Stimulated activated CD8-positive, alpha-beta memory T cell treated with anti-CD3 and anti-CD28 coated beads, Interleukin-12 subunit alpha, Interleukin-12 subunit beta, amount 100 ng/mL, for 1 hour (primary cell): ENCODE results near the gene SLC12A4.
"Not testable (repeated sequence)": the region's sequence is repeated elsewhere in the genome, so short reads cannot be mapped to it uniquely, and the experiment has no call there.

Experiments used
- DNase-seq: peaks from one replicate; pipeline ENCODE4 v3.0.0-alpha.2; 2020; ENCODE audit warnings: low read depth

SLC12A4 gene

DNA sequence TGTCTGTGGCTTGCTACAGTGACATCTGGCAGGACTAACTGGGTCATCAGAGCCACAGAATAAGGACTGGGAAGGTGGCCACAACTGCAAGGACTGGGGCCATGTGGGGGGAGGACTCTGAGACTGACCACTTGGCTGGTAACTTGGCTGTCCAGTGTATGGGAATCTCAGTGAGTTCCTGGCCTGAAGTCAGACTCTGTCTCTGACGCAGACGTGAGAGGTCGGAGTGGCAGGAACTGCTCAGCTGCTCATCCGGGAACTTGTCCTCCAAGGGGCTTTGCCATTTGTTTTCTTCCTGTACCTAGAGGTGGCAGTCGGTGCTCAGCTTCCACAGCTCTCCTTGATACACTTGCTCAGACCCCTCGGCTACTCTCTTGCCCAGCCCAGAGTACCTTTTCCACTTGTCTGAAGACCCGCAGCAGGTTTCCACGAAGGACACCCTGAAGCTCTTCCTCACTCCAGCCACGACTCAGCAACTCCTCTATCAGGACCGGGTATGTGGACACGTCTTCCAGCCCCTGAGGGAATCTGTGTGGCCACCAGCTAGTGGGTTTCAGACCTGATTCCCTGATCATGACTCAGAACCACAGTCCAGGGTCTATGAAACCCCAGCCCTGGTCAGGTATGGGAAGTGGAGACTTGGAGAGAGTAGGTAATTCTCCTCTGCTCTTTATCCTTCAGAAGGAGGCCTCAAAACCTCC is 19.2 kb upstream of the SLC12A4 start:
- DNase-seq: no peak

DNA sequence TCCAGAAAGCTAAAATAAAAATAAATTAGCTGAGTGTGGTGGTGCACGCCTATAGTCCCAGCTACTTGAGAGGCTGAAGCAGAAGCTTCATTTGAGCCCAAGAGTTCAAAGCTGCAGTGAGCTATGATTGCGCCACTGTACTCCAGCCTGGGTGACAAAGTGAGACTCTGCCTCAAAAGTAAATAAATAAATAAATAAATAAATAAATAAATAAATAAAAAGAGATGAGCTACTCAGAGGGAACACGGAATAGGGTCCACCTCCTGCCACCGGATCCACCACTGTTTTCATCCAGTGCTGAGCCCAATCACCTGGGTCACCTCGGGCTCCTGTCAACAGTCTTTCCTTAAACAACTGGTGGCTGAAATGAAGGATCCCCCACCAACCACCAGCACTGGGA is 18.5 kb upstream of the SLC12A4 start:
- DNase-seq: no peak

DNA sequence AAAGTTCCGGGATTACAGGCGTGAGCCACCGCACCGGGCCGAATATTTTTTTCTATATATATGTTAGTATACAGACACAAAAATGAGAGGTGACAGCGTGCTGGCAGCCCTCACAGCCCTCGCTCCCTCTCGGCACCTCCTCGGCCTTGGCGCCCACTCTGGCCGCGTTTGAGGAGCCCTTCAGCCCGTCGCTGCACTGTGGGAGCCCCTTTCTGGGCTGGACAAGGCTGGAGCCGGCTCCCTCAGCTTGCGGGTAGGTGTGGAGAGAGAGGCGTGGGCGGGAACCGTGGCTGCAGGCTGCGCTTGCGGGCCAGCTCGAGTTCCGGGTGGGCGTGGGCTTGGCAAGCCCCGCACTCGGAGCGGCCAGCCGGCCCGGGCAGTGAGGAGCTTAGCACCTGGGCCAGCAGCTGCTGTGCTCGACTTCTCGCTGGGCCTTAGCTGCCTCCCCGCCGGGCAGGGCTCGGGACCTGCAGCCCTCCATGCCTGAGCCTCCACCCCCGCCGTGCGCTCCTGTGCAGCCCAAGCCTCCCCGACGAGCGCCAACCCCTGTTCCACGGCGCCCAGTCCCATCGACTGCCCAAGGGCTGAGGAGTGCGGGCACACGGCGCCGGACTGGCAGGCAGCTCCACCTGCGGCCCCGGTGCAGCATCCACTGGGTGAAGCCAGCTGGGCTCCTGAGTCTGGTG is 13.7 kb upstream of the SLC12A4 start:
- DNase-seq: no peak

DNA sequence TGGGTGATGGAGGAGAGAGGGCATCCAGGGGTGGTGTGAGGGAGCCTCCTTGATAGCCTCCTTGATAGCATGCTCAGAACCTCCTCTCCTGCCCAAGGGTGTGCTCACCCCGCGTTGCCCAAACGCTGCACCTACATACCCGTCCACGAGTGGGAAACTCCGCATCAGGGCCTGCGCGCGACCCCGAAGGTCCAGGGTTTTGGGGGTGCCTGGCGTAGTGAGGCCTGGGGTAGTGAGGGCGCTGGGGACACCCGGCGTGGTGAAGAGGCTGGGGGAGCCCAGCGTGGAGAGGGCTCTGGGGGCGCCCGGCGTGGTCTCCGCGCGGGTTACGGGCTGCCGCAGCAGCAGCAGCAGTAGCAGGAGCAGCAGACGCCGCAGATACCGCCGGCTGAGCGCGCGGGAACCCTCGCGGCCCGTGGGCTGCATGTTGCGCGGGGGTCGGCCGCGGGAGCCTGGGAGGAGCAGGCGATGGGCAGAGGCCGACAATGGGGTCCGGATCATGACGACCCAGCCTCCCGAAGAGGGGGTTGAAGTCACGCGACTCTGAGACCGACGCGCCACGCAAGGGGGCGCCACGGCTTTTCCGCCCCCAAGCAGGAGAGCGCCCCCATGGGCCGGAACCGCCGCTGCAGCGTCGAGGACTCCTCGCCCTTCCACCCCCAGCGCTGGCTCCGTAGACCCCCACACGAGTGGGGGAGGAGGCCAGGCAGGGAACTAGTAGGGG is 11.7 kb upstream of the SLC12A4 start, which contains the start of gene DPEP3:
DPEP3 (minus strand) TSS at position 545 of the 724 bp plus-strand sequence; CDS start at position 426, 119 bp downstream.
- no peak for DNase-seq

DNA sequence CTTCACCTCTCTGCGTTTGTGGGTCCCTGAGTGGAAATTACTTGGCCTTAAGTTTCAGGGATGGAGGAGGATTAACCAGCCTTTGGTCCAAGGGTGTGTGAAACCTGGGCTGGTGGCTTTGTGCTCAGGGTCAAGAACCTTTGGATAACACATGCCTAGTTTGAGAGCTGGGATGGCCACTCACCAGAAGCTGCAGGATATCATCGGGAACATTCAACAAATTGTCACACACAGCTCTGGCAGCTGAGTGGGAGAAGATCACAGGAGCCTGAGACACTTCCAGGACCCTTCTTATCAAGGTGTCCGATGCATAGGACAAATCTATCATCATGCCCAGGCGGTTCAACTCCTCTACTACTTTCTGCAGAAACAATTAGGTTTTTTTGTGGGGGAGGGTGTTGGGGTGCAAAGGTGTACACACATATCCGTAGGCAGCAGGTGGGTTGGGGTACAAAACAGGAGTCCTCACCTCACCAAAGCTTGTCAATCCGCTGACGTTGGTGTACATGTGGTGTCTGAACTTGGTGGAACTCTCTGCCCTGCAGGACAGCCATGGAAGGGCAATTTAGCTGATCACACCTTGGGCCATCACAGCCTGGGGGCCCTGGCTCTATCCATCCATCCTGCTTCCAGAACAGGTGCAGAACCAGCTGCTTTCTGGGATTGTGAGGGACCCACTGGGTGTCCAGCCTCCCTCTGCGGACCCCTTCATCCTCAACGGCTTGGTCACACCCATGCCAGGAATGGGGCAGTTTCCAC is 9.2 kb upstream of the SLC12A4 start:
- DNase-seq: no peak

DNA sequence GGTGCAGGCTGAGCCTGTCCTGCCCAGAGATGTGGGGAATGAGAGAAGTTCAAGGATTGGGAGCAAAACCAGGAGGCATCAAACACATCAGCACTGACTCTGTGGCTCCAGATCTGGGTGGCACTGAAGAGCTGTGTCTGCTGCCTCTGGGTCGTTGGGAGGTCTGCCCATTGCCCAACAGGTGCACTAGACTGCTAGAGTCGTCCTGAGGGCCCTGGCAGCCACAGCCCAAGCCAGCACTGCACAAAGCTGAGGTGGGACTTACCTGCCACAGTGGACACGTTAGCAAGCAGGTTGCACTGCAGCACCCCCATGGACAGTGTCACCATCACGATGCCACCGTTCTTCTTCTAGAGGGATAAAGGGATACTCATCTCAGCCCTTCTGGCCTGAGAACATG is 8.6 kb upstream of the SLC12A4 start:
- no peak for DNase-seq

DNA sequence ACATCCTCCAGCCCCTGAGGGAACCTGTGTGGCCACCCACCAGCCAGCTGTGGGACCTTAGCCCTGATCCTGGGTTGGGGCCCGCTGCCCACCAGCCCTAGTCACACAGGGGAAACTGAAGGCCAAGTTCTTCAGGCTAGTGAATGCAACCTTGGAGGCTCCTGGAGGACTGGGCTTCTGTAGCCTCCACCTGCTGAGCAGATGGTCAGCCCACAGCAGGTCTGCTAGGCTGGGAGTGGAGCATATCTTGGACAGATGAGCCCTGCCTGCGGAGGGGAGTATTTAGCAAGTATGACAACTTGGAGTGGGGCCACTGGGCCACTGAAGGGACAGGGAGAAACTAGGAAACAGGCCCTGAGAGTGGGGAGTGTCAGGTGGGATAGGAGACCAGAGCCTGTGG is 7.8 kb upstream of the SLC12A4 start:
- DNase-seq: no peak

DNA sequence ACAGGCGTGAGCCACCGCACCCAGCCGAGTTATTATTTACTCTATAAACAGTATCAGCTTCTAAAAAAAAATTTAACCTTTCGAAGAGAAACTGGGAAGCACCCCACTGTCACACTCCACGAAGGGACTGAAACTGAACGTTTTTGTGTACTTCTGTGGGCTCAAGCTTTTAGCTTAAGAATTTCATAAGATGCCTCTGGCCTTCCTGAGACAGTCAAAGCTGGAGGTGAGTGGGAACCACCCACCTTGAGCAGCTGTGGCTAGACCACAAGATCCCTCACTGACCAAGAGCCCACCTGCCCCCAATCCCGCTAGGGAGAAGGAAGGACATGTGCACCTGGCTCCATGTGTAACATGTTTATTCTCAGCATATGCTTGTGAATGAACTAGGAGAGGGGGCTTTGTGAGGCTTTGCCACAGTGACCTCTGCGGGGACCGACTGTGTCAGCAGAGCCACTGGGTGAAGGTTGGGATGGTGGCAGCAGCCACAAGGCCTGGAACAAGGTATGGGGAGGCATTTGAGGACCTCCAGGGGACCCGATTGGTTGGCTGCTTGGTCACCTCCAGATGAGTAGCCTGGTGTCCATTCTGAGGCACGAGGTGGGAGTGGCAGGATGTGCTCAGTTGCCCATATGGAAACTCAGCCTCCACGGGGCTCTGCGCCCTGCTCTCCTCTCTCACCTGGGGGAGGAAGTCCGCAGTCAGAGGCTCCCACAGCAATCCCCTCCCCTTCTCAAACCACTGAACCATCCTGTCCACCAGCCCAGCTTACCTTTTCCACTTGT is 7.1 kb upstream of the SLC12A4 start:
- no peak for DNase-seq

DNA sequence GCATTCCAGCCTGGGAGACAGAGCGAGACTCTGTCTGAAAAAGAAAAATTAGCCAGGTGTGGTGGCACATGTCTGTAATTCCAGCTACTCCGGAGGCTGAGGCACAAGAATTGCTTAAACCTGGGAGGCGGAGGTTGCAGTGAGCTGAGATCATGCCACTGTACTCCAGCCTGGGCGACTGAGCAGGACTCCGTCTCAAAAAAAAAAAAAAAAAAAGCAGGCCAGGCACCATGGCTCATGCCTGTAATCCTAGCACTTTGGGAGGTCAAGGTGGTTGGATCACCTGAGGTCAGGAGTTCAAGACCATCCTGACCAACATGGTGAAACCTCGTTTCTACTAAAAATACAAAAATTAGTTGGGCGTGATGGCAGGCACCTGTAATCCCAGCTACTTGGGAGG is 3.8 kb upstream of the SLC12A4 start:
- not testable (repeated sequence) for DNase-seq

DNA sequence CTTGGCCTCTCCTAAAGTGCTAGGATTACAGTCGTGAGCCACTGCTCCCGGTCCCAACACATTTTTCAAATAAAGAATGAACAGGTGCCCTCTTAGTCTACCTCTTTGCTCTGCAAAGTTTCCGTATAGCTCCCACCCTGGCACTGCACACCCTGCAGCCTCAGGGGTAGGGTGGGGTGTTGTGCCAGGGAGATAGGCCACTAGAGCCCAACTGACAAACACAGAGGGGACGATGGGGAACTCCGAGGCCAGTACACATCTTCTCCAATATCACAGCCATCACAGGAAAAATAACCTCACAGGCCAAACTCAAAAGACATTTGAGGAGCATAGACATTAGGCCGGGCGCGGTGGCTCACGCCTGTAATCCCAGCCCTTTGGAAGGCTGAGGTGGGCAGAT is 2.7 kb upstream of the SLC12A4 start:
- no peak for DNase-seq

DNA sequence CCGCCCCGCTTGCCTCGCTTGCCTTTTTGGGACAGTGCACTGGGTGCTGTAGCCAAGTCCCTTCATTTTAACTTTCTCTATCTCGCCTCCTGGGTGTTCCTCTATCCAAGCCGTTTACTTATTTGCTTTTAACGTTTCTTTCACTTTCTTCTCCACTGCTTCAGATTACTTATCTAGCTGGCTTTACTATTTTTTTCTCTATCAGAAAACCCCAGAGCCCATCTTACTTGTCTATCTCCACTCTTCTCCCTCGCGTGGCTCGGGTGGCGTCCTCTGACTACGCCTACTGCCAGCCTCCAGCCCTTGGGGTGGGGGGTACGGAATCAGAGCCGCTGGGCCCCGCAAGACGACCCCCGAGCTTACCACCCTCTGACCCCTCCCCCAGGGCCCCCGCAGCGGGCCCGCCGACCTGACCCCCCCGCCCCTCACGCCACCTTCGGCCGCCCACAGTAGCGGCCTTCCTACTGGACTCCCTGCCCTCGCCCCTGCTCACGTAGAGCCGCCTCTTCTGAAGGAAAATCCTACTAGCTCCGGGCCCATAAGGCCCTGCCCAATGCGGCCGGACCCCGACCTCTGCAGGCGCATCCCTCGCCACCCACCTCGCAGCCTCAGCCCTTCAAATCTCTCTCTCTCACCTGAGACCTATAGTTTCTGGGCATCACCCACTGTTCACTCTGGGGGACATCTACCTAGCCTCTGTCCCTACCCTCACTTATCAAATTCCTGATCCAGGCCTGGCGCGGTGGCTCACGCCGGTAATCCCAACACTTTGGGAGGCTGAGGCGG is 1.0 kb upstream of the SLC12A4 start:
- no peak for DNase-seq

DNA sequence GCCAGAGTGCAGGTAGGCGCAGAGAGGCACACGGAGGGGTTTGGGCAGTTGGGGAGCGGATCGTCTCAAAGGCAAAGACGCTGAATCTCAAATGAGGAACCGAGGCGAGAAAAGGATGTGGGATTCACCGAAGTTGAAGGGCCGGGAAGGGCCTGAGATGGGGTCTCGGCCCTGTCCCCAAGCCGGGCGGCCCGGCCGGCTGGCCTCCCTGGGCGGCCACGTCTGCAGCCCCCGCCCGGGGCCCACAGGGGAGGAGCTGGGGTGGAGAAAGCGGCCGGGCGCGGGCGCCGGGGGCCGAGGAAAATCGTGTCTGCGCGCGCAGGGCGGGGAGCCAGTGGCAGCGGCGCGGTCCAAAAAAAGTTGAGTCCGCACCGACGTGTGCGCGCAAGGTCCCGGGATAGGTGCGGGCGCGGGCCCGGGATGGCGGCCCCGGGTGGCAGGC is 458 bp downstream of the SLC12A4 start:
- no peak for DNase-seq

DNA sequence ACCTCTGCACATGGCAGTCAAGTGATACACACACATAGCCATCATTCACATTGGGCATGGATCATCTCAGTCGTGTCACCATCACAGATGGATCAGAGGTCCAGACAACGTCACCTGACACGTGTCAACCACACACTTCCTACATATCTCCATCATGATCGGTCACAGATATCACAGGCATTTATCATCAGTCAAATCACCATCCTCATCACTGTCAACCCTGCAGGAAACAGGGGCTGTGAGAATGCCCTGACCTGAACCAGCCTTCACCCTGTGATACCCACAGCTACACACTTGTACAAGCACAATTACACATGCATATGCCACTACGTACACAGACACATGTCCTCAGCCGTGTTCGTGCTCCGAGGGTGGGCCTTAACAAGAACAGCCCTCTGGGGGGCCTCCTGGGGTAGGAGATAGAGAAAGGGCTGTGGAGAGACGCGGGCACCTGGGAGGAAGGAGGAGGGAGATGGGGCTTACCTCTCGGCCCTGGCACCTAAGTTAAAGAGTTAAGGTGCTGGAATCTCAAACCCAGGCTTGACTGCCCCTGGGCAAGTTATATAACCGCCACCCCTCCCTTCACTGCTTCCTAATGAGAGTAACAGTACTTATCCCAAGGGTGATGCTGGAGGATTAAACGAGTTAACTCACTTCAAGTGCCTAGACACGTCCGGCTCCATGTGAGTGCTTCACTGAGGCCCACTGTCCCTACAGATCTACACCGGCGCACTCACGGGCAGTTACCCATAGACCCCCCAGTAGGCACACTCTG is 1.1 kb downstream of the SLC12A4 start:
- no peak for DNase-seq

DNA sequence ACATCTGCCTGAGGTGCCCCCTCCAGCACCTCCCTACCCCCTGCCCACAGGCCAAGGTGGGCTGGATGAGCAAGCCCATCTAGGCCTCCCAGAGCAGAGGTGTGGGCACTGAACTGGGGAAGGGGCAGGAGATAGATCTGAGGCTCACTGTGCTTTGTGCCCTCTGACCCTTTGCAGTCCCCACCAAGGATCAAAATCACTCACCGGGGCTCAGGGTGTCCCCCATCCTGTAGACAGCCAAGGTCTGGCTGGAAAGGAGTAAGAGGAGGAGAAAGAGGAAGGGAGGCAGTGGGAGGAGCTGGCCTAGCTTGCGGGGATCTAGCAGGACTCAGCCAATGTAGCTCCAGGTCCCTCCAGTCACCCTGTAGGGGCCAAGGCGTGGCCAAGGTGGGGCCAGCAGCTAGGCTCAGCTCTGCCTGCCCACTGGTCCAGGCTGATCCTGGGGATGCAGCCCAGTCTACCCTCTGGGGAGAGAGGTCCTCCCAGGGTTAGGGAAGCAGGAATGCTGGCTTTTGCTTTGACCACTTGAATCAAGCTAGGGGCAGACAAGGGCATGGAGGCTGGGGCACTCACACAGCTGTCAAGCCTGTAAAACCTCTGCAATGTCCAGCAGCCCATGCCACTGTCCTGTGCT is 1.8 kb downstream of the SLC12A4 start:
- no peak for DNase-seq

DNA sequence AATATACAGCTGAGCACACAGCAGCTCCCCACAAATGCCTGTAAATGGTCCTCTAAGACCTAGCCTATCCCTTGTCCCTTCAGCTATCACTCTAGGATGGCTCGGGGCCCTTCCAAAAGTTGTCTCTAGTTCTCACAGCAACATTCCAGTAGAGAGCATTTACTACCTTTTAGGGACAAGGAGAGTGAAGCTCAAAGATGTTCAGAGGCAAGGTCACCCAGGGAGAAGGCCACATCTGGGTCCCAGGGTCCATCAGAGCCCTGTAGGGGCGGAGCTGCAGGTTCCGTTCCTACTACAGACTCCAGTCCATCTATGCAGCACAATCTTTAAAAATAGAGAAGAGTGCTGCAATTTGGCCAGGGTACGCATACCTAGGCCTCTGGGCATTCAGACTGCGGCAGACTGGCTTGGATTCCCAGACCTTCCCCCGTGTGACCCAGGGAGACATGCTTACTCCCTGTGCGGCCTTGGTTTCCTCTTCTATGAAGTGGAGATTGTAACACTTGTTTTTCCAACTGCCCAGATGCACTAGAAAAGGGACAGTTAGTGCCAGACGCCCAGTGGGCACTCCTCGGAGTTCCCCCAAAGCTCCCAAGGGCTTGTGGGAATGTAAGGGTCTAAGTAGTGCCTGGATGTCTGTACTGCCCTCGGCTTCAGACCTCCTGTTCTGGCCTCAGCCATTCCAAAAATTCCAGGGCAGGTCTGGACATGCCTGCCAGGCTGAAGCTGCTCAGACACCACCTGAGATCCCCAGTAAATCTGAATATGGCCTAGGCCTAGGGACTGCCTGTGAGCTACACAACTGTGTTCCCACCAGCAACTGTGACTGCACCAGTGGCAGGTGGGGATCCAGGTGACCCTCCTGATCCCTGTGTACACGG is 2.5 kb downstream of the SLC12A4 start:
- DNase-seq: no peak

DNA sequence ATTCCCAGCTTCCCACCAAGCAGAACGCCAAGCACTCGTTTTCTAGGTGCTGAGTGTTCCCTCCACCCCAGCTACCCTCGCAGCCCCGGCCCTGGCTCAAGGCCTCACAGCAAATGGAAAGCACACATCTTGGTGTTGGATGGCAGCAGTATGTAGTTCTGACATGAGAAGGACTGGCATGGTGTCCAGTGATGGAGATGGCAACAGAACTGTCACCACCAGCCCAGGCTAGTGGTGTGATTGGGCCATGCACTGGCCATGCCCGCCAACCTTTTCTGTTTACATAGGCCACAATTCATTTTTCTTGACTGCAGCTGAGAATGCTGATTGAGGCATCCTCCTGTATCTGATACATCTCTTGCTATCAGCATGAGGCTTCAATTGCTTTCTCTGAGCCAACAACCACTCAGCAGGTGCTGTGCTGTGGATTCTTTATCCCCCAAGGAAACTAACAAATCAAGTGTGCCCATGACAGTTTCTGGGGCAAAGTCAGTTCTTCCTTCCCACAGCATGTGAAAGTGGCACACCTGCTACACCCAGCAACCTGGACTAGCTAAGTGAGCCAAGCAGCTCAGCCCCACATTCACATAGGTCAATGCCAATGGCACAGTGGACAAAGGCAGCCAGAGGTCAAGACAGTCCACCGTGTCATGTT is 3.8 kb downstream of the SLC12A4 start:
- DNase-seq: no peak

DNA sequence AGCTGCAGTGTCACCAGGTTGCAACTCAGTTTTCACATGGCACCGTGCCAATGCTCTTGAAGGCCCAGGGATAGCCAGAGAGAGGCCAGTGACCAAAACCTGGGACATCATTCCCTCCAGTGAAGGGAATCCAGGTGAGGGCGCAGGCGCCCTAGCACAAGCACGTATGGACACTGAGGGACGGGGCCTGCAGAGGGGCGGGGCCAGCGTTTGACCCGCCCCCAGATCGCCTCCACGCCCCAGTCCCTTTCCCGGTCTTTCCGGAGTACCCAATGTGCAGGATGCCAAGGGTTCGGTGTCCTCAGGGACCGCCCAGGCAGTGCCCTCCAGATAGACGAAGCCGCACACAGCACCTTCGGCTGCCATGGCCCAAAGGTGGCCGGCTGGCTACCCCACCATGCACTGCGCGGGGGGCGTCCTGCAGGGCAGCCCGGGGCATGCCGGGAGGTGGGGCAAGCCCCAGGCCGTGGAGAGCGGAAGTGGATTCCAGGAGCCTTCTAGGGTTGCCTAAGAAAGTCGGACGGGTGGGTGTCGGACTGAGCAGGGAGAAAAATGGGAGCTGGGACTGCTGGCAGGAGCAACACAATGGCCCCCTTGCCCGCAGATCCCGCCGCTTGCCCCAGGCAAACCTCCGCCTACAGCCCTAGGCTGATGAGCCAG is 4.6 kb downstream of the SLC12A4 start:
- no peak for DNase-seq
